ENCODE measurements around the gene MRPS34.
"Not testable (repeated sequence)": the region's sequence is repeated elsewhere in the genome, so short reads cannot be mapped to it uniquely, and the experiment has no call there.

The MRPS34 gene

GRCh38 chr16:1747934-1748333 is 25.0 kb downstream of the MRPS34 start:
- DNase-seq = no peak

DNA sequence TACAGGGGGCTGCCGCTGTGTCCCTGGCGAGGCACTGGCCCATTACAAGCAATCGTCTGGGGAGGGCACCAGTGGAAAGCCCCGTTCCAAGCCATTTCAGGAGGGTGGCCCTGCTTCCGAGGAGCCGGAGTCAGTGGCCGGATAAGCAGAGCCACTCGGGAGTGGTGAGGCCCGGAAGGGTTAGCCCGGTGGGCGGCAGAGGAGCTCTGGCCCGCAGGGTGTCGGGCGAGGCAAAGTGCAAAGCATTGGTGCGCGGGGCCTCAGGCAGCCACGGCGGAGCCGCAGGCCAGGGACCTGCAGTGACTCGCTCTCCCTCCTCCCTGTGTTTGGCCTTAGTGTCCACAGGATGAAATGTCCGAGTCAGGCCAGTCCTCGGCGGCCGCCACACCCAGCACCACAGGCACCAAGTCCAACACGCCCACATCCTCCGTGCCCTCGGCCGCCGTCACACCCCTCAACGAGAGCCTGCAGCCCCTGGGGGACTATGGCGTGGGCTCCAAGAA is 26.2 kb downstream of the MRPS34 start:
- DNase-seq = no peak

- no peak for DNase-seq
These were observed 26.8 kb downstream of the MRPS34 start for GRCh38 chr16:1745900-1746692.

DNA sequence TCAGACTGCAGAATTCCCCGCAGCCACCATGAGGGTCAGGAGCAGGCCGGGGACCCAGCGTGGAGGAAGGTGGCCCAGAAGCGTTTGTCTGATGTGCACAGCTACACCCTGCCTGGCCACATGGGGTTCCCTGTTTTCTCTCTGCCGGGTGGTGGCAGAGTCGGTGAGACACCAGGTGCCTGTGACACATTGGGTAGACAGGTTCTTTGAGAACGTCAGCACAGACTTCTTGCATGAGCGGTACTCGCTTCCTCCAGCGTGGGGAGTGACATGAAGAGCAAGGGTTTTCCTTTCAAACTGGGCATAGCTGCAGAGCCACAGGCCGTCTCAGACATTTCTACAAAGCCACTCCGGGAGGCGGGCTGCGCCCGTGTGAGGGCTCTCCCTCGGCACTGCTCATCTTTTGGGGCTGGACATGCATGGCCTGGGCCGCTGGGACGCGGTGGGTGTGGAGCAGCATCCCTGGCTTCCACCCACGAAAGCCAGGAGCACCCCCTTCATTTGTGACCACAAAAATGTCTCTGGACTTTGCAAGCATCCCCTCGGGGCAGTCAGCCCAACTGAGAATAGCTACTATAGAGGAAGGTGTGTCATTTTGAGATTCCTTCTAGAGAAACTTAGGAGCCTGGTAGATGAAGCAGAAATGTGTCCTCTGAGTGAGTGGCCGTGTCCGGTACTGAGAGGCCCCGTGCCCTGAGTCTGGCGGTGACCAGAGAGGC is 27.6 kb downstream of the MRPS34 start:
- no peak for DNase-seq

- no peak for DNase-seq
These were observed 28.5 kb downstream of the MRPS34 start for GRCh38 chr16:1744338-1744840.

DNA sequence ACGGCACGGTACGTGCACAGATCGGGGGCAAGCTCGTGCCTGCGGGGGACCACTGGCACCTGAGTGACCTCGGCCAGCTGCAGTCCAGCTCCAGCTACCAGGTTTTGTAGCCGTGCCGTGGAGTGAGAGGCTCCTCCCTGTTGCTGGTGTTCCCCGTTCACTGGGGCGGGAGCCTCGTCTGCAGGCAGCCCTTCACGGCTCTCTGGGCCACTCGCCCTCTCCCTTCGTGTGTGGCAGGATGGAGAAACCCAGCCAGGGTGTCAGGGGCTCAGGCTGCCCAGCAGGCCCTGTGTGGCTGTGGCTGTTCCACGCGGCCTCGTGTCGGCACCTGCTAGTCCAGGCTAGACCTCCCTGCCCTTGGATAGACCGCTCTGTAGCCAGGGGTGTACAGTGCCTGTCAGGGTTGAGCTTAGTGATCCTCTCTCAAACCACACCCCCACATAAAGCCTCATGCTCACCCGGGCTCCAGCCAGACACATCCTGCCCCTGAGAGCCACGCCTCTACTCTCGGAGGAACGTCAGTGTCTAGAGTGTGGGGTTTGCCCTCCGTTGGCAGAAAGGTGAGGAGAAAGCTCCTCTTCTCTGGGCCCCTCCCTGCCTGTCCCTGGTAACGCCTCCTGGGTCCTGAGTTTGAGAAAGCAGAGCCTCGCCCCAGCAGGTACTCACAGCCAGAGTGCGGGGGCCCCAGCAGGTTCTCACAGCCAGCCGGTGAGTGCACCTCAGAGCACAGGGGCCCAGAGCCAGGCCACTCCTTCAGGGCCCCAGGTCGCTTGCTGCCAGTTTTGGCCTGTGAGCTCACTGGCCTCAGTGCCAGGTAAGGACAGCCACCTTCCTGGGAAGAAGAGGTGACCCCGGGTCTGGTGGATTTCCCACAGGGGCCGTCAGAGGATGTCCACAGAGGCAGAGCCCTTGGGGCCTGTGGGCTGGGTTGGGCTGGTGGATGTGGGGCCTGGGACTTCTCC is 29.3 kb downstream of the MRPS34 start:
- DNase-seq = no peak

GRCh38 chr16:1741553-1742165 is 31.3 kb downstream of the MRPS34 start:
- DNase-seq = no peak

- DNase-seq = no peak
These were observed 32.0 kb downstream of the MRPS34 start for GRCh38 chr16:1740781-1741490.

GRCh38 chr16:1740234-1740633 is 32.7 kb downstream of the MRPS34 start:
- DNase-seq = no peak

DNA sequence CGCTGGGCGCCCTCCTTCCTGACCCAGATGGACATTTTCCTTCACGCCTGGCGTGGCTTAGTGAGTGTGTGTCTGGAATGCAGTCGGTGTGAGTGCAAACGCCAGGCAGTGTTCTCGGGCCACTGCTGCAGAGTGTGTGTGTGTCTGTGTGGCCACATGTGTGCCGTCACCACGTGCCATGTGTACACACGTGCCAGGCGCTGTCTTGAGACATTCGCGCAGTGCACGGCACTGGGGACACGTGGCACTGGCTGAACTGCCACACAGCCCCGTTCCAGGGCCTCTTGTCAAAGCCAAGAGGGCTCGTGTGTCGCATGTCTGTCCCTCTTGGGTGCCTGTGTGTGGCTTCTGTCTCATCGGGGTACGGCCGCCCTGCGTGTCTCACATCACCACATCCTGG is 38.1 kb downstream of the MRPS34 start:
- no peak for DNase-seq

GRCh38 chr16:1734123-1734522 is 38.8 kb downstream of the MRPS34 start:
- no peak for DNase-seq

- not testable (repeated sequence) for DNase-seq
These were observed 40.4 kb downstream of the MRPS34 start for GRCh38 chr16:1732551-1732987.

DNA sequence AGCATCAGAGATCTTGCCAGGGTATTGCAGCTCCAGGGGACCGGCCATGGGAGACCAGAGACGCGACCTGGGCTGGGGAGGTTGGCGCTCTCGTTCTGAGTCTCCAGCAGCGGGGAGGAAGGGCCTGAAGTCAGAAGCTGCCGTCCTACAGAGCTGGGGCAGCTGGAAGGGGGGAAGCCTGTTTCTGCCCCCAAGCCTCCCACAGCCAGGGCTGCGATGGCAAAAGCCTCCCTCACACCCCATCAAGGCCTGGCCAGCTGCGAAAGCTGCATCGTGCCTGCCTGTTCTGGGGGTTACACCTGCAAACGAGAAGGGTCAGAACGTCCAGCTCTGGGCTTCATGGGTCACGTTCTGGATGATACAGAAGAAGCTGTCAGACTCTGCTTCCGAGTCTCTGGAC is 40.9 kb downstream of the MRPS34 start:
- no peak for DNase-seq

DNA sequence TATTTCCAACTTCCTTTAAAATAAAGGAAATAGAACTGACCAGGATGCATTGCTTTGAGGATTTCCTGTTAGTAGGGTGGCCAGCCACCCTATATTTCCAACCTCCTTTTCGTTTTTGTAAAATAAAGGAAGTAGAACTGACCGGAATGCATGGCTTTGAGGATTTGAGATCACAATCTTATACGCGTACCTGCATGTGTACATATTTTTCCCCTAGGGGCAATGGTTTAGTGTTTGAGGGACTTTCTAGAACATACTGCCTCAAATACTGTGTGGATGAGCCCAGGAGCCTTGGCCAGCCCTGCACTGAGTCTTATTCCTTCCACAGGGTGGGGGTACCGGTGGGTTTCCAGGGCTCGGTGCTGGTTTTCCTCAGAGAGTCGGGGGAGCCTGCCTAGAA is 41.3 kb downstream of the MRPS34 start:
- no peak for DNase-seq

DNA sequence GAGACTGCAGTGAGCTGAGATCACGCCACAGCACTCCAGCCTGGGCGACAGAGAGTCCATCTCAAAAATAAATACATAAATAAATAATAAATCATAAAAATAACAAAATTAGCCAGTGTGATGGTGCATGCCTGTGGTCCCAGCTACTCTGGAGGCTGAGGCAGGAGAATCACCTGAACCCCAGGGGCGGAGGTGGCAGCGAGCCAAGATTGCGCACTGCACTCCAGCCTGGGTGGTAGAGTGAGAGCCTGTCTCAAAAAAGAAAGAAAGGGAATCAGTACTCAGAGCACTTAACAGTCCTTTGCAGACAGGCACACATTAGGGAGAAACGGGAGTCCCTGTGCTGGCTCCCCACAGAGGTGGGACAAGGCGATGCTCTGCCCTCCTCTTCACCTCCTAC is 41.9 kb downstream of the MRPS34 start:
- DNase-seq = no peak

DNA sequence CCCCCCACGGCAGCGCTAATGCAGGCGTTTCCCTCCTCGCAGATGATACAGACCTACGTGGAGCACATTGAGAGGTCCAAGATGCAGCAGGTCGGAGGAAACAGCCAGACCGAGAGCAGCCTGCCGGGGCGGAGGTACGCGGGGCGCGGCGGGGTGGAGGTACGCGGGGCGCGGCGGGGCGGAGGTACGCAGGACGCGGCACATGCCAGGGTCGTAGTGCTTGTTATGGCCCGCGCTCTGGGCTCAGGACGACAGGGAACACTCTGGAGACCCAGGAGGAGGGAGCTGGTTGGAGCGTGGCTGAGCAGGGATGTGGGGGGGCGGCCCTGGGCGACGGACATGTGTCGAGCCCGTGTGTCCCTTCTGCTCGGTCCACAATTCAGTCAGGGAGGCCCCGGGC is 43.5 kb downstream of the MRPS34 start:
- DNase-seq = no peak

GRCh38 chr16:1729026-1729425 is 43.9 kb downstream of the MRPS34 start:
- DNase-seq = no peak

- DNase-seq = no peak
These were observed 45.0 kb downstream of the MRPS34 start for GRCh38 chr16:1727651-1728624.

DNA sequence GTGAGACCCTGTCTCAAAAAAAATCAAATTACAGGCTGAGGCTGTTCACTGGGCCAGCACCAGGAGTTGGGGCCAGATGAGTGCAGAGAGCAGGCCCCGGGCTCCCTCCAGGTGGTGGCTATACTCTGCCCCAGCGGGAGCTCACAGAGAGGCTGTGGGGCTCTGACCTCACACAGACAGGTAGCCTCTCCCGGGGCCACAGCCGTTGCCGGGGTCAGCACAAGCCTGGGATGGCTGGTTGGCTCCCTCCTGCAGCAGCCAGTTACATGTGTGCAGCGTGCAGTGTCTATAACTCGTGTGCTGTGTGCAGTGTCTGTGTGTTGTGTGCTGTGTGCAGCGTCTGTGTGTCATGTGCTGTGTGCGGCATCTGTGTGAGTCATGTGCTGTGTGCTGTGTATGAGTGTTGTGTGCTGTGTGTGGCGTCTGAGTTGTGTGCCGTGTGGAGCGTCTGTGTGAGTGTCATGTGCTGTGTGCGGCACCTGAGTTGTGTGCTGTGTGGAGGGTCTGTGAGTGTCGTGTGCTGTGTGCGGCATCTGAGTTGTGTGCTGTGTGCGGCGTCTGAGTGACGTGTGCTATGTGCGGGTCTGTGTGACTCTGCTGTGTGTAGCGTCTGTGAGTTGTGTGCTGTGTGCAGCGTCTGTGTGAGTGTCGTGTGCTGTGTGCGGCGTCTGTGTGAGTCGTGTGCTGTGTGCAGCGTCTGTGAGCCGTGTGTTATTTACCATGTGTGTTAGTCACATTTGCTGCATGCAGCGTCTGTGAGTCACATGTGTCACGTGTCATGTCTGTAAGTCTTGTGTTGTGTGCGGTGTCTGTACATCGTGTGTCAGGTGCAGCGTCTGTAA is 46.1 kb downstream of the MRPS34 start:
- DNase-seq = no peak

All from CD4-positive, alpha-beta T cell treated with Interleukin-21 for 1 hour (primary cell).